GM12878 (cell line): ENCODE measurements around the gene EIF4B.
"Not testable (repeated sequence)": the region's sequence is repeated elsewhere in the genome, so short reads cannot be mapped to it uniquely, and the experiment has no call there.

Source experiments
- EP300 ChIP-seq, 2 experiments: fragments of 150-350 bp in 1 of 2; IDR thresholded peaks; 2 replicates each; pipeline ENCODE4 v1.6.1; 2011 to 2012; ENCODE audit warnings: low read depth in 2 of 2, low read length in 2 of 2, borderline replicate concordance in 1 of 2, improper control_type of control experiment in 1 of 2, inconsistent platforms in 1 of 2; ENCODE audit not compliant: control insufficient read depth in 1 of 2
- NR2F1 ChIP-seq: fragments of 450-650 bp; conservative IDR thresholded peaks from 2 replicates; pipeline ENCODE4 v1.6.1; 2017; ENCODE audit warnings: mild to moderate bottlenecking
- RAD21 ChIP-seq: IDR thresholded peaks from 2 replicates; pipeline ENCODE4 v1.6.1; 2011; ENCODE audit warnings: mild to moderate bottlenecking, low read depth, low read length, moderate library complexity; ENCODE audit not compliant: insufficient read depth
- REST ChIP-seq: IDR thresholded peaks from 2 replicates; pipeline ENCODE4 v1.6.1; 2012; ENCODE audit warnings: mild to moderate bottlenecking, low read depth, low read length
- SP1 ChIP-seq: IDR thresholded peaks from one replicate; pipeline ENCODE4 v1.6.1; 2011; ENCODE audit warnings: low read depth, low read length
- TF ChIP-seq, protein P1 (sequence below): fragments of 450-650 bp; IDR thresholded peaks from 2 replicates; pipeline ENCODE4 v1.6.1; 2017; ENCODE audit warnings: mild to moderate bottlenecking, moderate library complexity
- TF ChIP-seq, protein P2 (sequence below), 3 experiments: IDR thresholded peaks in 2 of 3; conservative IDR thresholded peaks in 1 of 3; 2 replicates each; pipeline ENCODE4 v1.5.1; 2011; ENCODE audit warnings: low read depth in 3 of 3, low read length in 3 of 3, mild to moderate bottlenecking in 3 of 3, control low read depth in 2 of 3, moderate library complexity in 2 of 3, inconsistent platforms in 1 of 3, mixed read lengths in 1 of 3; ENCODE audit not compliant: control insufficient read depth in 2 of 3, insufficient read depth in 1 of 3; ENCODE audit errors: extremely low read depth in 1 of 3

- TF ChIP-seq, protein P1, sequence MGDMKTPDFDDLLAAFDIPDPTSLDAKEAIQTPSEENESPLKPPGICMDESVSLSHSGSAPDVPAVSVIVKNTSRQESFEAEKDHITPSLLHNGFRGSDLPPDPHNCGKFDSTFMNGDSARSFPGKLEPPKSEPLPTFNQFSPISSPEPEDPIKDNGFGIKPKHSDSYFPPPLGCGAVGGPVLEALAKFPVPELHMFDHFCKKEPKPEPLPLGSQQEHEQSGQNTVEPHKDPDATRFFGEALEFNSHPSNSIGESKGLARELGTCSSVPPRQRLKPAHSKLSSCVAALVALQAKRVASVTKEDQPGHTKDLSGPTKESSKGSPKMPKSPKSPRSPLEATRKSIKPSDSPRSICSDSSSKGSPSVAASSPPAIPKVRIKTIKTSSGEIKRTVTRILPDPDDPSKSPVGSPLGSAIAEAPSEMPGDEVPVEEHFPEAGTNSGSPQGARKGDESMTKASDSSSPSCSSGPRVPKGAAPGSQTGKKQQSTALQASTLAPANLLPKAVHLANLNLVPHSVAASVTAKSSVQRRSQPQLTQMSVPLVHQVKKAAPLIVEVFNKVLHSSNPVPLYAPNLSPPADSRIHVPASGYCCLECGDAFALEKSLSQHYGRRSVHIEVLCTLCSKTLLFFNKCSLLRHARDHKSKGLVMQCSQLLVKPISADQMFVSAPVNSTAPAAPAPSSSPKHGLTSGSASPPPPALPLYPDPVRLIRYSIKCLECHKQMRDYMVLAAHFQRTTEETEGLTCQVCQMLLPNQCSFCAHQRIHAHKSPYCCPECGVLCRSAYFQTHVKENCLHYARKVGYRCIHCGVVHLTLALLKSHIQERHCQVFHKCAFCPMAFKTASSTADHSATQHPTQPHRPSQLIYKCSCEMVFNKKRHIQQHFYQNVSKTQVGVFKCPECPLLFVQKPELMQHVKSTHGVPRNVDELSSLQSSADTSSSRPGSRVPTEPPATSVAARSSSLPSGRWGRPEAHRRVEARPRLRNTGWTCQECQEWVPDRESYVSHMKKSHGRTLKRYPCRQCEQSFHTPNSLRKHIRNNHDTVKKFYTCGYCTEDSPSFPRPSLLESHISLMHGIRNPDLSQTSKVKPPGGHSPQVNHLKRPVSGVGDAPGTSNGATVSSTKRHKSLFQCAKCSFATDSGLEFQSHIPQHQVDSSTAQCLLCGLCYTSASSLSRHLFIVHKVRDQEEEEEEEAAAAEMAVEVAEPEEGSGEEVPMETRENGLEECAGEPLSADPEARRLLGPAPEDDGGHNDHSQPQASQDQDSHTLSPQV, result not testable (repeated sequence)
- TF ChIP-seq RAD21; REST; EP300 (IDR thresholded peaks at IDR 0.05; ENCODE audit: borderline replicate concordance in 1 of 2, control insufficient read depth in 1 of 2, low read depth in 2 of 2, low read length in 2 of 2); NR2F1; SP1: not testable (repeated sequence)
- TF ChIP-seq, protein P2, sequence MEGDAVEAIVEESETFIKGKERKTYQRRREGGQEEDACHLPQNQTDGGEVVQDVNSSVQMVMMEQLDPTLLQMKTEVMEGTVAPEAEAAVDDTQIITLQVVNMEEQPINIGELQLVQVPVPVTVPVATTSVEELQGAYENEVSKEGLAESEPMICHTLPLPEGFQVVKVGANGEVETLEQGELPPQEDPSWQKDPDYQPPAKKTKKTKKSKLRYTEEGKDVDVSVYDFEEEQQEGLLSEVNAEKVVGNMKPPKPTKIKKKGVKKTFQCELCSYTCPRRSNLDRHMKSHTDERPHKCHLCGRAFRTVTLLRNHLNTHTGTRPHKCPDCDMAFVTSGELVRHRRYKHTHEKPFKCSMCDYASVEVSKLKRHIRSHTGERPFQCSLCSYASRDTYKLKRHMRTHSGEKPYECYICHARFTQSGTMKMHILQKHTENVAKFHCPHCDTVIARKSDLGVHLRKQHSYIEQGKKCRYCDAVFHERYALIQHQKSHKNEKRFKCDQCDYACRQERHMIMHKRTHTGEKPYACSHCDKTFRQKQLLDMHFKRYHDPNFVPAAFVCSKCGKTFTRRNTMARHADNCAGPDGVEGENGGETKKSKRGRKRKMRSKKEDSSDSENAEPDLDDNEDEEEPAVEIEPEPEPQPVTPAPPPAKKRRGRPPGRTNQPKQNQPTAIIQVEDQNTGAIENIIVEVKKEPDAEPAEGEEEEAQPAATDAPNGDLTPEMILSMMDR (IDR thresholded peaks at IDR 0.05 in 2 of 3, conservative IDR thresholded peaks at IDR 0.05 in 1 of 3; ENCODE audit: control insufficient read depth in 2 of 3, extremely low read depth in 1 of 3, insufficient read depth in 1 of 3, low read depth in 3 of 3, low read length in 3 of 3), result not testable (repeated sequence)
Observed at GRCh38 chr12:53008760-53009159, 2.5 kb downstream of the EIF4B start.
